Liver (tissue), 9 donors: ENCODE measurements around the gene SMAD1. TPM values are rescaled to one million over a fixed set of nuclear protein-coding genes. Genes with fewer than 3 reads are reported as not detected.

Experiments
- DNase-seq: peaks from one replicate; pipeline ENCODE4 v3.0.0-alpha.2; 2017; ENCODE audit warnings: low spot score
- H3K27ac ChIP-seq, 2 donors: one replicate each; pipeline ENCODE4 v1.7.0; 2013; ENCODE audit warnings: inconsistent platforms in 2 of 2, low read length in 2 of 2, control low read depth in 1 of 2, low read depth in 1 of 2, mild to moderate bottlenecking in 1 of 2
- H3K27me3 ChIP-seq, 4 donors: one replicate each; pipeline versions ENCODE4 v1.6.1 to v1.7.0; 2013; ENCODE audit warnings: low read length in 3 of 4, inconsistent platforms in 1 of 4, mild to moderate bottlenecking in 1 of 4, moderate library complexity in 1 of 4; ENCODE audit not compliant: control insufficient read depth in 4 of 4, insufficient read depth in 4 of 4
- H3K36me3 ChIP-seq, 4 donors: one replicate each; pipeline versions ENCODE4 v1.6.1 to v1.7.0; 2013; ENCODE audit warnings: low read length in 3 of 4, mild to moderate bottlenecking in 3 of 4, low read depth in 1 of 4, moderate library complexity in 1 of 4; ENCODE audit not compliant: control insufficient read depth in 4 of 4, insufficient read depth in 3 of 4
- H3K4me1 ChIP-seq, 4 donors: one replicate each; pipeline versions ENCODE4 v1.6.1 to v1.7.0; 2013; ENCODE audit warnings: low read length in 3 of 4, mild to moderate bottlenecking in 3 of 4, moderate library complexity in 1 of 4; ENCODE audit not compliant: control insufficient read depth in 4 of 4, insufficient read depth in 4 of 4
- H3K4me3 ChIP-seq, 3 donors: one replicate each; pipeline versions ENCODE4 v1.6.1 to v1.7.0; 2013; ENCODE audit warnings: low read length in 3 of 3, control low read depth in 1 of 3, low read depth in 1 of 3, mild to moderate bottlenecking in 1 of 3
- H3K9ac ChIP-seq, 2 donors: one replicate each; pipeline ENCODE4 v1.7.0; 2013; ENCODE audit warnings: low read length in 2 of 2, mild to moderate bottlenecking in 2 of 2, moderate library complexity in 2 of 2, control low read depth in 1 of 2, low read depth in 1 of 2
- H3K9me3 ChIP-seq, 4 donors: one replicate each; pipeline versions ENCODE4 v1.6.1 to v1.7.0; 2013; ENCODE audit warnings: low read length in 3 of 4; ENCODE audit not compliant: control insufficient read depth in 4 of 4
- ATF3 ChIP-seq: IDR thresholded peaks from 2 replicates; pipeline ENCODE4 v1.6.1; 2016; ENCODE audit warnings: antibody characterized with exemption
- CTCF ChIP-seq: fragments of 150-350 bp; IDR thresholded peaks from 2 replicates; pipeline ENCODE4 v1.5.1; 2017; ENCODE audit warnings: improper control_type of control experiment, low read depth, low read length; ENCODE audit not compliant: missing input control
- EGR1 ChIP-seq, 2 donors: IDR thresholded peaks; 2 replicates each; pipeline ENCODE4 v1.6.1; 2016 to 2018; ENCODE audit warnings: antibody characterized with exemption in 2 of 2, low read depth in 2 of 2
- HNF4A ChIP-seq, 2 donors: conservative IDR thresholded peaks; 2 replicates each; pipeline ENCODE4 v1.6.1; 2016; ENCODE audit warnings: antibody characterized with exemption in 2 of 2, mild to moderate bottlenecking in 2 of 2
- HNF4G ChIP-seq: IDR thresholded peaks from 2 replicates; pipeline ENCODE4 v1.6.1; 2016; ENCODE audit warnings: antibody characterized with exemption
- JUND ChIP-seq, 2 donors: IDR thresholded peaks; 2 replicates each; pipeline ENCODE4 v1.6.1; 2016; ENCODE audit warnings: antibody characterized with exemption in 2 of 2
- NR2F2 ChIP-seq: IDR thresholded peaks from 2 replicates; pipeline ENCODE4 v1.6.1; 2016; ENCODE audit warnings: antibody characterized with exemption
- RAD21 ChIP-seq, 2 donors: IDR thresholded peaks; 2 replicates each; pipeline ENCODE4 v1.6.1; 2016; ENCODE audit warnings: antibody characterized with exemption in 2 of 2, mild to moderate bottlenecking in 2 of 2
- REST ChIP-seq: IDR thresholded peaks from 2 replicates; pipeline ENCODE4 v1.6.1; 2016; ENCODE audit warnings: antibody characterized with exemption, mild to moderate bottlenecking
- RXRA ChIP-seq, 2 donors: IDR thresholded peaks; 2 replicates each; pipeline ENCODE4 v1.6.1; 2017 to 2018; ENCODE audit warnings: antibody characterized with exemption in 2 of 2, mild to moderate bottlenecking in 1 of 2
- SP1 ChIP-seq: IDR thresholded peaks from 2 replicates; pipeline ENCODE4 v1.6.1; 2018; ENCODE audit warnings: antibody characterized with exemption, mild to moderate bottlenecking
- WGBS: extraction: QIAGEN DNeasy Blood & Tissue Kit; methylation state at CpG from one replicate; pipeline ENCODE4 v1.1.7; 2013; 5-methylcytosine and 5-hydroxymethylcytosine counted together
- polyA plus RNA-seq, 2 donors: library from polyadenylated mRNA; stranded (reverse) in 1 of 2; unstranded in 1 of 2; fragments of 200-250 nt in 1 of 2; fragments of >200 nt in 1 of 2; fragmentation: Nextera tagmentation in 1 of 2; extraction: Ambion mirVana in 1 of 2; gene quantifications; one replicate each; pipeline versions ENCODE4 v1.2.1 to v1.2.3, GENCODE V29; 2013 to 2015
- total RNA-seq, 2 donors: library from RNA; depleted of rRNA; stranded (reverse); fragments of >200 nt; gene quantifications; one replicate each; pipeline ENCODE4 v1.2.3, GENCODE V29; 2014
- donor health status: healthy.
- donor health status: healthy.
- donor health status: healthy.
- donor health status: healthy.
- donor health status: healthy.

The SMAD1 gene
- total and polyA plus RNA-seq, 4 donors: 6.3 to 43.8 (median 14.6) TPM

- Histone ChIP-seq H3K9ac (no peak overlapping the region), H3K27me3 (no peaks in the 10 kb centered on the region), H3K9me3 (no peaks in the 10 kb centered on the region), H3K4me1 (peaks cover 10 to 46% (median 24%) of the 10 kb centered on the region in 4 donors), H3K4me3 (no peak overlapping the region), H3K36me3 (no peaks in the 10 kb centered on the region), H3K27ac (no peak overlapping the region)
- no peak for DNase-seq
- TF ChIP-seq EGR1 (IDR thresholded peaks at IDR 0.05; ENCODE audit: low read depth in 2 of 2) (no peak), REST (no peak), NR2F2 (no peak), JUND (IDR thresholded peaks at IDR 0.05) (no peak), HNF4A (conservative IDR thresholded peaks at IDR 0.05) (no peak), ATF3 (no peak), RAD21 (IDR thresholded peaks at IDR 0.05) (no peak), SP1 (no peak), HNF4G (no peak)
- WGBS: 88% methylated on average over 5 of the region's 5 CpGs
Measured at GRCh38 chr4:145496292-145496691, 14.6 kb downstream of the SMAD1 start.

- H3K4me1 ChIP-seq: peaks cover 10 to 48% (median 22%) of the 10 kb centered on the region in 4 donors
- no peaks in the 10 kb centered on the region for H3K36me3 ChIP-seq
- H3K9ac ChIP-seq: no peak overlapping the region
- TF ChIP-seq RXRA (IDR thresholded peaks at IDR 0.05) (peak; percentile 11 to 20), HNF4A (conservative IDR thresholded peaks at IDR 0.05) (peak; percentile 49 to 56), CTCF (no peak), HNF4G (no peak)
- H3K9me3 ChIP-seq: no peaks in the 10 kb centered on the region
- no peak overlapping the region for H3K27ac ChIP-seq
- H3K27me3 ChIP-seq: no peaks in the 10 kb centered on the region
- no peak overlapping the region for H3K4me3 ChIP-seq
- WGBS: 87% methylated on average over 9 of the region's 9 CpGs
- DNase-seq: no peak
Measured at GRCh38 chr4:145497199-145498149, 15.8 kb downstream of the SMAD1 start.
